Neural progenitor cell (in vitro differentiated cells): ENCODE data around the gene ABHD3. TPM values are rescaled to one million over a fixed set of nuclear protein-coding genes. Genes with fewer than 3 reads are reported as not detected.

Experiments
- DNase-seq: peaks from one replicate; pipeline ENCODE4 v3.0.0-alpha.2; 2016; ENCODE audit warnings: low spot score
- H2AFZ ChIP-seq: fragments of 200-600 bp; sonication (generic); replicated peaks from 2 replicates; pipeline ENCODE4 v1.6.1; 2016; ENCODE audit warnings: antibody characterized with exemption
- H3F3A ChIP-seq: fragments of 200-600 bp; sonication (generic); 2 replicates; pipeline ENCODE4 v1.6.1; 2016; ENCODE audit warnings: antibody characterized with exemption, low read depth
- H3K27ac ChIP-seq: fragments of 200-600 bp; sonication (generic); 2 replicates; pipeline ENCODE4 v1.5.1; 2016; ENCODE audit warnings: mild to moderate bottlenecking
- H3K27me3 ChIP-seq: fragments of 200-600 bp; sonication (generic); 2 replicates; pipeline ENCODE4 v1.6.1; 2016; ENCODE audit warnings: mild to moderate bottlenecking, moderate library complexity
- H3K36me3 ChIP-seq: fragments of 200-600 bp; sonication (generic); 2 replicates; pipeline ENCODE4 v1.5.1; 2016
- H3K4me1 ChIP-seq: fragments of 200-600 bp; sonication (generic); 2 replicates; pipeline ENCODE4 v1.6.1; 2016; ENCODE audit warnings: mixed run types
- H3K4me2 ChIP-seq: fragments of 200-600 bp; sonication (generic); 2 replicates; pipeline ENCODE4 v1.6.1; 2016
- H3K4me3 ChIP-seq: fragments of 200-600 bp; sonication (generic); 2 replicates; pipeline ENCODE4 v1.5.1; 2016
- H3K79me2 ChIP-seq: fragments of 200-600 bp; sonication (generic); 2 replicates; pipeline ENCODE4 v1.6.1; 2016; ENCODE audit warnings: low read depth
- H3K9ac ChIP-seq: fragments of 200-600 bp; sonication (generic); 2 replicates; pipeline ENCODE4 v1.6.1; 2016
- H3K9me3 ChIP-seq: fragments of 200-600 bp; sonication (generic); 2 replicates; pipeline ENCODE4 v1.5.1; 2016; ENCODE audit warnings: low read depth
- H4K20me1 ChIP-seq: fragments of 200-600 bp; sonication (generic); 2 replicates; pipeline ENCODE4 v1.6.1; 2016; ENCODE audit warnings: low read depth
- H3K27ac Mint-ChIP-seq: 3 replicates; pipeline ENCODE4 v1.8.0; 2021; ENCODE audit warnings: mixed read lengths
- H3K27me3 Mint-ChIP-seq: 2 replicates; pipeline ENCODE4 v1.8.0; 2022; ENCODE audit warnings: low read depth, mild to moderate bottlenecking, inconsistent platforms, moderate library complexity, mixed read lengths; ENCODE audit not compliant: insufficient read depth
- H3K36me3 Mint-ChIP-seq: 3 replicates; pipeline ENCODE4 v1.8.0; 2021; ENCODE audit warnings: mixed read lengths
- H3K4me1 Mint-ChIP-seq: 3 replicates; pipeline ENCODE4 v1.8.0; 2021; ENCODE audit warnings: mixed read lengths
- H3K4me3 Mint-ChIP-seq: 3 replicates; pipeline ENCODE4 v1.8.0; 2021; ENCODE audit warnings: mild to moderate bottlenecking, moderate library complexity, mixed read lengths
- H3K9me3 Mint-ChIP-seq: 3 replicates; pipeline ENCODE4 v1.8.0; 2020; ENCODE audit warnings: mixed read lengths
- CTCF ChIP-seq: fragments of 200-600 bp; sonication (generic); IDR thresholded peaks from 2 replicates; pipeline ENCODE4 v1.5.1; 2017; ENCODE audit warnings: antibody characterized with exemption, mild to moderate bottlenecking
- EZH2 ChIP-seq: fragments of 200-600 bp; sonication (generic); IDR thresholded peaks from 2 replicates; pipeline ENCODE4 v1.6.1; 2017; ENCODE audit warnings: antibody characterized with exemption, mild to moderate bottlenecking, moderate library complexity
- EZH2phosphoT487 ChIP-seq: fragments of 200-600 bp; sonication (generic); IDR thresholded peaks from 2 replicates; pipeline ENCODE4 v1.6.1; 2017; ENCODE audit warnings: antibody characterized with exemption
- microRNA counts: library from miRNA; unstranded; fragments of <30 nt; microRNA quantifications from one replicate; lab custom pipeline; 2016
- microRNA-seq: library from miRNA; unstranded; fragments of <30 nt; microRNA quantifications from one replicate; pipeline ENCODE4, GENCODE V29; 2016
- small RNA-seq: library from RNA; depleted of rRNA; stranded (forward); fragments of <200 nt; gene quantifications from one replicate; pipeline ENCODE3, GENCODE V24; 2015
- total RNA-seq: library from RNA; depleted of rRNA; stranded (reverse); fragments of >200 nt; gene quantifications from 2 replicates; pipeline ENCODE4 v1.2.3, GENCODE V29; 2015; ENCODE audit warnings: low replicate concordance

The ABHD3 gene
- total RNA-seq, 1 donor from 2014 or later: 21.0 TPM

GRCh38 chr18:21605213-21605612 lies 99.4 kb downstream of the ABHD3 start:
- H3K36me3 Mint-ChIP-seq: no peaks in the 10 kb centered on the region
- H3K27me3 Mint-ChIP-seq: peaks cover 4% of the 10 kb centered on the region
- no peaks in the 10 kb centered on the region for H3K4me1 Mint-ChIP-seq
- H3K9me3 Mint-ChIP-seq: no peaks in the 10 kb centered on the region
- TF ChIP-seq EZH2phosphoT487 (no peak), EZH2 (no peak), CTCF (no peak)
- Histone ChIP-seq H3K27ac (no peak overlapping the region), H3K79me2 (no peaks in the 10 kb centered on the region), H3K36me3 (no peaks in the 10 kb centered on the region), H3K4me1 (no peaks in the 10 kb centered on the region), H4K20me1 (no peaks in the 10 kb centered on the region), H3K27me3 (no peaks in the 10 kb centered on the region), H3K4me3 (no peak overlapping the region), H3K9me3 (no peaks in the 10 kb centered on the region), H3F3A (peaks cover 19% of the 10 kb centered on the region), H3K4me2 (no peak overlapping the region), H2AFZ (no peak overlapping the region), H3K9ac (no peak overlapping the region)
- H3K27ac Mint-ChIP-seq: no peak overlapping the region
- no peak for DNase-seq
- no peak overlapping the region for H3K4me3 Mint-ChIP-seq

- no peak overlapping the region for H3K4me3 Mint-ChIP-seq
- peaks cover 2% of the 10 kb centered on the region for H3K4me1 Mint-ChIP-seq
- H3K27ac Mint-ChIP-seq: no peak overlapping the region
- no peaks in the 10 kb centered on the region for H3K36me3 ChIP-seq
- H3K27ac ChIP-seq: no peak overlapping the region
- no peaks in the 10 kb centered on the region for H3K36me3 Mint-ChIP-seq
- H3K4me1 ChIP-seq: no peaks in the 10 kb centered on the region
- no peak for TF ChIP-seq CTCF
- no peak for TF ChIP-seq EZH2phosphoT487
- TF ChIP-seq EZH2: no peak
- no peak overlapping the region for H3K4me2 ChIP-seq
- no peak overlapping the region for H2AFZ ChIP-seq
- H3K27me3 Mint-ChIP-seq: peaks cover 5% of the 10 kb centered on the region
- peaks cover 3% of the 10 kb centered on the region for H3K79me2 ChIP-seq
- DNase-seq: no peak
- no peaks in the 10 kb centered on the region for H3K9me3 Mint-ChIP-seq
- H3K9me3 ChIP-seq: no peaks in the 10 kb centered on the region
- no peaks in the 10 kb centered on the region for H4K20me1 ChIP-seq
- no peaks in the 10 kb centered on the region for H3K27me3 ChIP-seq
- no peak overlapping the region for H3K4me3 ChIP-seq
- peaks cover 24% of the 10 kb centered on the region for H3F3A ChIP-seq
- H3K9ac ChIP-seq: no peak overlapping the region
Observed at GRCh38 chr18:21604671-21605070, 99.9 kb downstream of the ABHD3 start.

- H3K27me3 Mint-ChIP-seq: peaks cover 5% of the 10 kb centered on the region
- DNase-seq: no peak
- H3K27ac Mint-ChIP-seq: peak overlapping the region; percentile 66
- no peak for TF ChIP-seq CTCF
- TF ChIP-seq EZH2phosphoT487: no peak
- no peak for TF ChIP-seq EZH2
- Histone ChIP-seq H3K4me1 (peaks cover 7% of the 10 kb centered on the region), H3K4me2 (no peak overlapping the region), H3K79me2 (peaks cover 27% of the 10 kb centered on the region), H3K4me3 (no peak overlapping the region), H3K36me3 (no peaks in the 10 kb centered on the region), H3K27ac (no peak overlapping the region), H3K9me3 (no peaks in the 10 kb centered on the region), H2AFZ (no peak overlapping the region), H3K27me3 (no peaks in the 10 kb centered on the region), H3F3A (peaks cover 34% of the 10 kb centered on the region), H3K9ac (no peak overlapping the region), H4K20me1 (peaks cover 3% of the 10 kb centered on the region)
- peak overlapping the region; percentile 64 for H3K4me3 Mint-ChIP-seq
- H3K36me3 Mint-ChIP-seq: peaks cover 1% of the 10 kb centered on the region
- H3K9me3 Mint-ChIP-seq: no peaks in the 10 kb centered on the region
- H3K4me1 Mint-ChIP-seq: peaks cover 16% of the 10 kb centered on the region
Observed at GRCh38 chr18:21602299-21602587, 102.3 kb downstream of the ABHD3 start.

MicroRNAs encoded within 50 kb of the gene (microRNA counts, 767-probe panel; counts per million panel counts)
- microRNA hsa-miR-320c (lab: Ali Mortazavi, UCI): 460 counts per million, percentile 90 among the panel's probes with 10 or more counts

Small RNA genes lying within 50 kb of the gene (microRNA-seq; reads per million reads assigned to microRNA genes)
- not detected for gene MIR320C1

Small RNA genes lying within 50 kb of the gene (small RNA-seq; reads per million reads assigned to genes)
- gene MIR320C1 (not detected), gene RF00019 (not detected), gene RF01241 (not detected)

Other genes with a start within 250 kb of the ABHD3 start
- gene ESCO1, start 104.1 kb downstream of the ABHD3 start, total RNA-seq: 27.4 and 48.8 TPM in 2 replicates
- gene SNRPD1, start 92.5 kb downstream of the ABHD3 start, total RNA-seq: 123 and 128 TPM in 2 replicates
- 83.8 and 112 TPM in 2 replicates for gene MIB1, start 36.0 kb upstream of the ABHD3 start, total RNA-seq